SW480 (cell line): ENCODE results near the gene SCAPER.

ENCODE experiments used
- DNase-seq: peaks from one replicate; pipeline ENCODE4 v3.0.0-alpha.2; 2016; ENCODE audit warnings: low spot score

SCAPER gene

GRCh38 chr15:76337696-76338485, 567.2 kb downstream of the SCAPER start:
- DNase-seq: peak; percentile 58

DNA sequence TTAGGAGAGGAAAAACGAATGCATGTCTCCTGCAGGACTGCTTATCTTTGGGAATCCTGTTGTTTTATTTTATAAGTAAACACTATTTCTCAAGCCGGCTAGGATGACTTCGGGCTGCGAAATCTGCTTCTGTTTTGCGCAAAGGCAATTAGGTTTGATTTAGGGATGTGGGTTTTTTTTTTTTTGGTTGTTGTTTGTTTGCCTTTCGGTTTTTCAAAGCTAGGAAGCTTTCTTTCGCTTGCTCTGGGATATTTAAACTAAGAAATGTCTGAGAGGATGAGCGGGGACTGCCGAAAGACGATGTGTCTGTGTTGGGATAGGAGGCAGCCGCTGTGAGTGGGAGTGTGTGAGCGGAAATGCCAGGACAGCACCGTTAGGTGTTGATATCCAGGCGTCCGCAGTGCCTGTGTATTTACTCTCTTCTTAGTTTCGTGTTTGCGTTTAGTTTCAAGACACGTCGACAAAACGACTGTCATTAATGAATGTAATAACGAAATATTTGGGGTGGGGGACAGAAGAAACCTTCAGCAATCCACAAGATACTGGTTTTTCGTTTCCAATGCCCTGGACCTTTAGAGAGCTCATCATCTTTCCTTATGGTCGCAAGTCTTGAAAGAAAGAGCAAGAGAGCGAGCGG, 568.0 kb downstream of the SCAPER start:
- peak; percentile 80 for DNase-seq

DNA sequence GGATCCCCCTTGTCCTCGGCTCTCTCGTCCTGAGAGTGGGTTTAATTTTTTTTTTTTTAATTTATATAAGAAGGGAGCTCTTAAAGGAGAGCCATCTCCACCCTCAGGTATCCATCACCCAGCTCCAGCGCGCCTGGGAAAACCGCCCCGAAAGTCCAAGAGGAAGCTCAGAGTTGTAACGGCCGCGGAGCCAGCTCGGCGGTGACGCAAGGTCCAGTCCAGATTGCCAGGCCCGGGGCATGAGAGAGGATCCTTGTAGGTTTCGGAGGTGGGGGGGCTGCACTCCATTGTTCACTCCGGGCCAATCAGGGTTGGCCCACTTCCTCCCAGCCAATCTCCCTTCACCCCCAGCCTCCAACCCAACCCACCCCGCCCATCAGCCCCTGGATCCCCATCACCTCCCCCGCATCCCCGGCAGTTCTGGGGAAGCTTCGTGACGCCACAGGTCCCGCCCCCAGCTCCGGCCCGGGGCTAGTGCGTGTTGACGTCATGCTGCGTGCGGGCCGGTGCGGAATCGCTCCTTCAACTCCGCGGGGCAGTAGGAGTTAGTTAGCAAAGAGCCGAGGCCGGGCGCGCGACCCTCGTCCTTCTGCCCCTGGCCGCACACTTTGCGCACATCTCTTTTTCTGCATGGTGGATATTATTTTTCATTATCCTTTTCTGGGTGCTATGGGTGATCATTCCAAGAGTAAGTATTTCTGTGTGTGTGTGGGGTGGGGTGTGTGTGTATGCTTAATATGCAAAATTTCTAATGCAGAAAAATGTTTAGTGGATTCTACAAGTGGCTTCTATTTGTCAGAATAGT, 568.7 kb downstream of the SCAPER start, which contains the start of gene ISL2:
Gene ISL2 (plus strand): TSS at position 520 of the 805 bp plus-strand sequence. CDS start 111 bp downstream, at position 631.
- peak; percentile 98 for DNase-seq

GRCh38 chr15:76335307-76336253, 569.6 kb downstream of the SCAPER start:
- peak; percentile 85 for DNase-seq

DNA sequence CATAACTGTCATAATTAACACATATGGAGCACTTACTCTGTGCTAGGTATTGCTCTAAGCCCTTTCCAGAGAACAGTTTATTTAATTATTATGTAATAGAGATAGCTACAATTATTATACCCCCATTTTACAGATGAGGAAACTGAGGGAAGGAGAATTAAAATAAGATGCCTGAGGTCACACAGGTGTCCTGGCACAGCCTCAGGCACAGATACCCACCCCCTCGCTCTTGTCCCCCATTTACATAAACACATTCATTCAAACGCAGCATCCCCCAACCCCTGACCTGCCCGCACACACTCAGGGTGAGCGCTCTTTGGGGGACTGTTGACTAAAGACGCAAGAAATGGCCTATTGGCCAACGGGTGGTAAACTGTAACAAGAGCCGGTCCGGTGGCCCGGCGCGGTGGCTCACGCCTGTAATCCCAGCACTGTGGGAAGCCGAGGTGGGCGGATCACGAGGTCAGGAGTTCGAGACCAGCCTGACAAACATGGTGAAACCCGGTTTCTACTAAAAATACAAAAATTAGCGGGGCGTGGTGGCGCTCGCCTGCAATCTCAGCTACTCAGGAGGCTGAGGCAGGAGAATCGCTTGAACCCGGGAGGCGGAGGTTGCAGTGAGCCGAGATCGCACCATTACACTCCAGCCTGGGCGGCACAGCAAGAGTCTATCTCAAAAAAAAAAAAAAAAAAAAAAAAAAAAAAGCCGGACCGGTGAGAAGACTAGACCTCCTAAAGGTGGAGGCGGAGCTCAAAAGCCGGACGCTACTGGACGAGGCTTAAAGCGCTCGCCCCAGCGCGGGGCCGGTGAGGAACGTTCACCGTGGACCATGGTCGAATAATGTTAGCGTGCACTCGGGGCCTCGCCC, 570.5 kb downstream of the SCAPER start:
- no peak for DNase-seq

GRCh38 chr15:76333720-76334437, 571.3 kb downstream of the SCAPER start:
- peak; percentile 29 for DNase-seq

DNA sequence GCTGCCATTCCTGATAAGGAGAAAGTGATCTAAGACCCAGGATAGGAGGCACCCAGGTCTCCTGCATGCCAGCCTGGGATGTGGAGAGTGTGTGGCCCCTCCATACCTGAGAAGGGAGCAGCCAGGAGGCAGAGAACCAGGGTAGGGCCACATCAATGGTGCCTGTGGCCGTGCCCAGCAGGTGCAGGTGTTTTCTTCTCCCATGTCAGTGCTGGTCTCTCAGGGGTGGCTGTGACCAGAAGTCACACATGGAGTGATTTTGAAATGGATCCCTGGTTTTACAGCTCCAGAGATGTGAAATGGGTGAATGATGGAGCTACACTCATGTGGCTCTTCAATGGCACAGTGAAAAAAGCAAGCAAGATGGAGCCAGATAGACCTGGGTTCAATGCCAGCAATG, 571.8 kb downstream of the SCAPER start:
- no peak for DNase-seq

- DNase-seq: no peak
These were observed 572.3 kb downstream of the SCAPER start for GRCh38 chr15:76332796-76333195.

- DNase-seq: peak; percentile 53
These were observed 575.0 kb downstream of the SCAPER start for GRCh38 chr15:76330080-76330680.

DNA sequence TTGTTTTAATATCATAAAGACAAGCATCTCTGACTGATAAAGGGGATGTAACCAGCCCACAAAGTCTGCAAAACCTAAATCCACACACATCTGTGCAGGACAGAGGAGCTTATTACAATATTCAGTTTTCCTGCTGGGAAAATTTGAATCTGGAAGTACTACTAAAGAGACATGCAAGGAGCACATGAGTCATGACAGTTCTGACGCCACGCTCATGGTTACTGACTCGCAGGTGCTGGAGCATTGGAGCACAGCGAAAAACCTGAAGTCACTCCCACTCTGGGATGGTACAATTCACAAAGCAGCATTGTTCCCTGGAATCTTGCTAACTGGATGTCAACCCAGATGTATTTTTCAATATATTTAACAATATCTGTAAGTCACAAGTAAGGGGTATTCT, 576.2 kb downstream of the SCAPER start:
- DNase-seq: peak; percentile 36

- no peak for DNase-seq
These were observed 576.9 kb downstream of the SCAPER start for GRCh38 chr15:76328106-76328696.

DNA sequence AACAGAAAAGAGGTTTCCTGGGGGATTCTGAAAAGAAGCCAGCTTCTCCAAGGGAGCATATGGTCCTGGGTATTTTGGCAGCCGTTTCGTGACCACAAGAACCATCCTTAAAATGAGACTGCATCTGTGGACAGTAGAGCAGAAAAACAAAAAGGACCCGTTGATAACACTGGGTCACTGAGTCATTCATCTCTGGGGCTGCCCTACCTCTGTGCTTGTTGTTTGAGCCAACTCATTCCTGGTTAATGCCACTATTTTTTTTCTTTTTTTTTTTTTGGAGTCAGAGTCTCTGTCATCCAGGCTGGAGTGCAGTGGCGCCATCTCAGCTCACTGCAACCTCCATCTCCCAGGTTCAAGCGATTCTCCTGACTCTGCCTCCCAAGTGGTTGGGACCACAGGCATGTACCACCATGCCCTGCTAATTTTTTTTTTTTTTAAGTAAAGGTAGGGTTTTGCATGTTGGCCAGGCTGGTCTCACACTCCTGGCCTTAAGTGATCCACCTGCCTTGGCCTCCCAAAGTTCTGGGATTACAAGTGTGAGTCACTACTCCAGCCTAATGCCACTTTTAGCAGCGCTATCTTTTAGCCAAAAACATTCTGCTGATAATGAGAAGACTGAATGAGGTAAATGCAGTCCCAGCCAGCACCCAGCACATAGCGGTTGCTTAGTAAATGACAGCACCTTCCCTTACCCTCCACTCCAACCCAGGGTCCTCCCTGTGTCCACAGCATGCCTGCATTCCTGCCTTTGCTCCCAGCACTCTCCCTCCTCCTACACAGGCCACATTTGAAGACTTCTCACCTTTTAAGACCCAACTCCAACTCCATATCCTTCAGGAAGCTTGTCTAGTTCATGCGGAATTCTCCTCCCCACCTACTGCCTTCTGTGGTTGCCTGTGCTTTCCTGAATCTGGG, 577.7 kb downstream of the SCAPER start:
- no peak for DNase-seq

GRCh38 chr15:76325704-76326103, 579.4 kb downstream of the SCAPER start:
- DNase-seq: no peak

DNA sequence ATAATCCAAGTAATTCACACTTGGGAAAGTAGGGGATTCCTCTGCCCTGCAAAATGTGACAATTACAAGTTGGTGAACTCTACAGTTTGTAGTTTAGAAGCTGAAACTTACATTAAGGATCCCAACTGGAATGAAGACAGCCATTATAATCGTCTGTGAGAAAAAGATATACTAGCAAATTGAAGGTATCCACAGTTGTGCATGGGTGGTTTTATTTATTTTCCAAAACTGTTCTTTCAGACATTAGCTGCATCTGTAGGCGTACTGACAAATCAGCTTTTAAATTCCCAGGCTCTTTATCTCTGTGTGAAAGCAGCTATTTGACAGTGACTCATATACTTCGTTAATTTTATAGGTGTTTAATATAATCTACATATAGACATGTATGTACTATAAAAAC, 581.1 kb downstream of the SCAPER start:
- DNase-seq: no peak

GRCh38 chr15:76321602-76322001, 583.5 kb downstream of the SCAPER start:
- no peak for DNase-seq

DNA sequence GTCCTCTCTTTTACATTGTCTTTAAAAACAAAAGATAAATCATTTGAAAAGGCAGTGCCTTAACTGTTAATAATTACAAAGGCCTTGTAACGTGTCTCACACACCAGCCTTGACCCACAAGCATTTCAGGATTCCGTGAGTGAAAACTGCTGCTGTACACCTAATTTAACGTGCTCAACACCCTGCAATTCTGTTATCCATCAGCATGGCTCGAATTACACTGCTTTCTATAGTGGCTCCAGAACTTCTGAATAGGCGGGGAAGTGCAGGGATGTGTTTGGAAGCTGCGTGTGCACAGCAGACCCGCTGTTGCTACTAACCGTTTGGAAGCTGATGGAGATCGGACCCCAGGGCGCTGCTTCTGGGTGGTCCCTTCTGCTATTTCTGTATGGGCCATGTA, 584.0 kb downstream of the SCAPER start:
- DNase-seq: no peak

DNA sequence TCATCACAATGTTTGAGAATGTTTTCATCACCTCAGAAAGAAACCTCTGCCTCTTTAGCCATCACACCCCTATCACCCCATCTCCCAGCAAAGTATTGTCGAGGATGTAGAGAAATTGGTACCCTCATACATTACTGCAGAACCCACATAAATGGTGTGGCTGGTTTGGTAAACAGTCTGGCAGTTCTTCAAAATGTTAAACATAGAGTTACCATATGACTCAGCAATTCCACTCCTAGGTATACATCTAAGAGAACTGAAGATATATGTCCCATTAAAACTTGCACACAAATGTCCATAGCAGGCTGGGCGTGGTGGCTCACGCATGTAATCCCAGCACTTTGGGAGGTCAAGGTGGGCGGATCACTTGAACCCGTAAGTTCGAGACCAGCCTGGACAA, 585.1 kb downstream of the SCAPER start:
- DNase-seq: no peak

DNA sequence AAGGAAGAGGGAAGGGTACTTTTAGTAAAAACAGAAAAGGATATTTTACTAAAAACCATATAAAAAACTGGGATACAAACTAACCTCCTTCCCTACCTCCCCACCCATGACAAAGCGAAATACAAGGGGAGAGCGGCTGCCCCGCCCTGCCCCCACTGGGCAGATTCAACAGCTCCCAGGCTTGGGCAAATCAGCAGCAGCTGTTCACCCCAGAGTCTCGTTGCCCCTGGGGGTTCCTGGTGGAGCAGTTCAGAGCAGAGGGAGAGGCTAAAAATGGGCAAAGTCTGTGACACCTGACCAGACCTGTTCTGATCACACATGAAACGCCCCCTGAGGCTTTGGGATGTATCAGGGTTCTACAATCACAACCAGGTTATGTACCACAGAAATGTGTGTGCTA, 591.4 kb downstream of the SCAPER start:
- DNase-seq: no peak
